Glutamatergic neuron (in vitro differentiated cells): ENCODE results near the gene PYCARD. TPM values are rescaled to one million over a fixed set of nuclear protein-coding genes. Genes with fewer than 3 reads are reported as not detected.

ENCODE experiments used
- DNase-seq: peaks from one replicate; pipeline ENCODE4 v3.0.0; 2022
- H3K27ac Mint-ChIP-seq: one replicate; pipeline ENCODE4 v1.8.0; 2020; ENCODE audit warnings: mild to moderate bottlenecking, mixed read lengths, inconsistent platforms; ENCODE audit not compliant: unreplicated experiment
- H3K27me3 Mint-ChIP-seq: one replicate; pipeline ENCODE4 v1.8.0; 2020; ENCODE audit warnings: mild to moderate bottlenecking, moderate library complexity, mixed read lengths, inconsistent platforms; ENCODE audit not compliant: unreplicated experiment
- H3K36me3 Mint-ChIP-seq: one replicate; pipeline ENCODE4 v1.8.0; 2020; ENCODE audit warnings: mild to moderate bottlenecking, mixed read lengths, inconsistent platforms; ENCODE audit not compliant: unreplicated experiment
- H3K4me1 Mint-ChIP-seq: one replicate; pipeline ENCODE4 v1.8.0; 2020; ENCODE audit warnings: mild to moderate bottlenecking, low read depth, mixed read lengths, inconsistent platforms; ENCODE audit not compliant: unreplicated experiment
- H3K4me3 Mint-ChIP-seq: one replicate; pipeline ENCODE4 v1.8.0; 2020; ENCODE audit warnings: mild to moderate bottlenecking, mixed read lengths, inconsistent platforms; ENCODE audit not compliant: unreplicated experiment
- H3K9me3 Mint-ChIP-seq: one replicate; pipeline ENCODE4 v1.8.0; 2020; ENCODE audit warnings: mild to moderate bottlenecking, moderate library complexity, mixed read lengths, inconsistent platforms; ENCODE audit not compliant: unreplicated experiment
- CTCF ChIP-seq: fragments of 200-600 bp; sonication (generic); IDR thresholded peaks from one replicate; pipeline ENCODE4 v1.5.0; 2021; ENCODE audit not compliant: partially characterized antibody, unreplicated experiment
- total RNA-seq: library from RNA; stranded (reverse); fragmentation: NEBNext Ultra II Directional; extraction: Animal tissue kit (Norgen Biotek cat#: 25700); gene quantifications from one replicate; pipeline ENCODE4 v1.2.1, GENCODE V29; 2021; ENCODE audit not compliant: unreplicated experiment

Gene PYCARD
- total RNA-seq, 1 donor from 2014 or later = 0.71 TPM

- Mint-ChIP-seq H3K4me3 (peak overlapping the region; percentile 88), H3K36me3 (no peaks in the 10 kb centered on the region), H3K27me3 (peaks cover 29% of the 10 kb centered on the region), H3K9me3 (peaks cover 2% of the 10 kb centered on the region), H3K27ac (no peak overlapping the region), H3K4me1 (peaks cover 3% of the 10 kb centered on the region)
- peak; percentile 34 for DNase-seq
- TF ChIP-seq CTCF = no peak
These were observed 13.0 kb upstream of the PYCARD start for GRCh38 chr16:31215287-31216162.

GRCh38 chr16:31214708-31215286 is 12.2 kb upstream of the PYCARD start:
- Mint-ChIP-seq H3K4me3 (peak overlapping the region; percentile 88), H3K4me1 (peaks cover 3% of the 10 kb centered on the region), H3K36me3 (no peaks in the 10 kb centered on the region), H3K27me3 (peaks cover 29% of the 10 kb centered on the region), H3K27ac (no peak overlapping the region), H3K9me3 (peaks cover 2% of the 10 kb centered on the region)
- TF ChIP-seq CTCF = no peak
- DNase-seq = peak; percentile 41

GRCh38 chr16:31213877-31214707 is 11.5 kb upstream of the PYCARD start, which contains the start of gene TRIM72:
Gene TRIM72, plus strand, starts transcription at chr16:31214119. Its CDS starts 620 bp downstream, at chr16:31214739.
- Mint-ChIP-seq H3K36me3 (no peaks in the 10 kb centered on the region), H3K27me3 (peaks cover 29% of the 10 kb centered on the region), H3K4me3 (peak within 1 kb of the TSS; percentile 88), H3K27ac (no peak within 1 kb of the TSS), H3K4me1 (peaks cover 3% of the 10 kb centered on the region), H3K9me3 (peaks cover 3% of the 10 kb centered on the region)
- TF ChIP-seq CTCF = no peak
- no peak for DNase-seq

DNA sequence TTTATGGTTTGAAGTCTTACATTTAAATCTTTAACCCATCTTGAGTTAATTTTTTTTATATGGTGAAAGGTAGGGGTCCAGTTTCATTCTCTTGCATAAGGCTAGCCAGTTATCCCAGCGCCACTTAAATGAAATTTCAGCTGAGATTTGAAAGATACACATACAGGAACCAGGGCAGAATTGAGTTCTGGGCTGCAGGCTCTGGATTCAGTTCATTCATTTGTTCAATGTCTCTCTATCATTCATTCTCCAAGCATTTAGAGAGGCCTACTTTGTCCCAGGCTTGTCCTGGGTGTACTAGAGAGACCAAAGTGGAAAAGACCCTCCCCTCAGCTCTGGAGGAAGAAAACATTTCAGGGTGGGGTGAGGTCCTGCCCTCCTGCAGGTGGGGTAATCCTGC is 10.8 kb upstream of the PYCARD start:
- no peak overlapping the region for H3K27ac Mint-ChIP-seq

More for the DNA sequence above, 10.8 kb upstream of the PYCARD start:
- Mint-ChIP-seq H3K27me3 (peaks cover 24% of the 10 kb centered on the region), H3K9me3 (peaks cover 3% of the 10 kb centered on the region), H3K4me1 (peaks cover 3% of the 10 kb centered on the region), H3K4me3 (no peak overlapping the region), H3K36me3 (no peaks in the 10 kb centered on the region)
- TF ChIP-seq CTCF = no peak
- DNase-seq = no peak
